HepG2 (cell line): ENCODE data around the gene NUFIP1. TPM values are rescaled to one million over a fixed set of nuclear protein-coding genes. Genes with fewer than 3 reads are reported as not detected.

Experiments used
- AHDC1 ChIP-seq: sonication (generic); formaldehyde crosslinking; IDR thresholded peaks from 2 replicates; pipeline ENCODE4 v1.5.1; 2020; ENCODE audit warnings: mild to moderate bottlenecking, missing genetic modification reagents, borderline replicate concordance
- FIP1L1 ChIP-seq: fragments of 200-400 bp; formaldehyde crosslinking; IDR thresholded peaks from 2 replicates; pipeline ENCODE4 v1.6.1; 2018; ENCODE audit warnings: low read depth, mild to moderate bottlenecking, low read length, moderate library complexity, borderline replicate concordance; ENCODE audit not compliant: insufficient read depth
- FOXM1 ChIP-seq: sonication (generic); formaldehyde crosslinking; IDR thresholded peaks from 2 replicates; pipeline ENCODE4 v1.5.0; 2020; ENCODE audit warnings: missing genetic modification reagents
- JUND ChIP-seq: sonication (generic); formaldehyde crosslinking; IDR thresholded peaks from 2 replicates; pipeline ENCODE4 v1.8.0; 2022; ENCODE audit warnings: mild to moderate bottlenecking, missing genetic modification reagents
- NFE2L2 ChIP-seq: fragments of 150-350 bp; IDR thresholded peaks from 2 replicates; pipeline ENCODE4 v1.6.1; 2014; ENCODE audit warnings: low read length
- RNF219 ChIP-seq: sonication (generic); formaldehyde crosslinking; IDR thresholded peaks from 2 replicates; pipeline ENCODE4 v1.5.0; 2020; ENCODE audit warnings: mild to moderate bottlenecking, missing genetic modification reagents
- SNAPC5 ChIP-seq: sonication (generic); formaldehyde crosslinking; IDR thresholded peaks from 2 replicates; pipeline ENCODE4 v1.8.1; 2023; ENCODE audit warnings: mild to moderate bottlenecking, missing genetic modification reagents, borderline replicate concordance
- ZNF225 ChIP-seq: sonication (generic); formaldehyde crosslinking; IDR thresholded peaks from 2 replicates; pipeline ENCODE4 v1.4.0; 2020; ENCODE audit warnings: mild to moderate bottlenecking, missing genetic modification reagents
- ZNF512B ChIP-seq: sonication (generic); formaldehyde crosslinking; IDR thresholded peaks from 2 replicates; pipeline ENCODE4 v1.5.1; 2020; ENCODE audit warnings: missing genetic modification reagents, mild to moderate bottlenecking, borderline replicate concordance
- polyA plus RNA-seq, 8 experiments: library from polyadenylated mRNA; depleted of rRNA in 3 of 8; stranded (reverse) in 7 of 8; unstranded in 1 of 8; fragments of >200 nt; fragmentation: Illumina TruSeq in 4 of 8; extraction: Trizol in 4 of 8; gene quantifications; 2 replicates each; pipeline versions ENCODE4 v1.2.1 to v1.2.3, GENCODE V29; 2011 to 2016; ENCODE audit warnings: low read depth in 4 of 8, missing spikeins in 1 of 8, mixed read lengths in 1 of 8; ENCODE audit not compliant: insufficient read depth in 1 of 8
- total RNA-seq, 5 experiments: library from RNA; depleted of rRNA; stranded (reverse); fragments of >200 nt; fragmentation: Illumina TruSeq; extraction: Trizol; gene quantifications; 2 replicates each; pipeline ENCODE4 v1.2.3, GENCODE V29; 2016; ENCODE audit warnings: low read depth in 1 of 5
- TF ChIP-seq, protein P1 (sequence below): sonication (generic); formaldehyde crosslinking; IDR thresholded peaks from 2 replicates; pipeline ENCODE4 v1.5.0; 2020; ENCODE audit warnings: missing genetic modification reagents, mild to moderate bottlenecking, borderline replicate concordance
- TF ChIP-seq, protein P2 (sequence below): sonication (generic); formaldehyde crosslinking; IDR thresholded peaks from 2 replicates; pipeline ENCODE4 v1.4.0; 2020; ENCODE audit warnings: missing genetic modification reagents
- TF ChIP-seq, protein P3 (sequence below): sonication (generic); formaldehyde crosslinking; IDR thresholded peaks from 2 replicates; pipeline ENCODE4 v1.4.0; 2020; ENCODE audit warnings: missing genetic modification reagents; ENCODE audit errors: not compliant biosample characterization
- TF ChIP-seq, protein P4 (sequence below): sonication (generic); formaldehyde crosslinking; IDR thresholded peaks from 2 replicates; pipeline ENCODE4 v1.5.0; 2020; ENCODE audit warnings: mild to moderate bottlenecking, low read depth, missing genetic modification reagents, borderline replicate concordance

NUFIP1 gene
- total and polyA plus RNA-seq, 2 of the 13 experiments (the other 11 are each of a cell fraction or from before 2014, with no cell fraction given) = 1.9 to 10.3 TPM

GRCh38 chr13:44912278-44913016, 76.8 kb downstream of the NUFIP1 start (continued):
- TF ChIP-seq, protein P1, sequence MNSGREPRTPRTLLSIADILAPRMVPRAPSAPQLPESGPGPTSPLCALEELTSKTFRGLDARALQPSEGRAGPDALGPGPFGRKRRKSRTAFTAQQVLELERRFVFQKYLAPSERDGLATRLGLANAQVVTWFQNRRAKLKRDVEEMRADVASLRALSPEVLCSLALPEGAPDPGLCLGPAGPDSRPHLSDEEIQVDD (CRISPR knock-in tag) = no peak
- TF ChIP-seq RNF219 (CRISPR knock-in tag) = no peak
- no peak for TF ChIP-seq AHDC1 (CRISPR knock-in tag)
- no peak for TF ChIP-seq ZNF225
- no peak for TF ChIP-seq ZNF512B (CRISPR knock-in tag)
- TF ChIP-seq, protein P2, sequence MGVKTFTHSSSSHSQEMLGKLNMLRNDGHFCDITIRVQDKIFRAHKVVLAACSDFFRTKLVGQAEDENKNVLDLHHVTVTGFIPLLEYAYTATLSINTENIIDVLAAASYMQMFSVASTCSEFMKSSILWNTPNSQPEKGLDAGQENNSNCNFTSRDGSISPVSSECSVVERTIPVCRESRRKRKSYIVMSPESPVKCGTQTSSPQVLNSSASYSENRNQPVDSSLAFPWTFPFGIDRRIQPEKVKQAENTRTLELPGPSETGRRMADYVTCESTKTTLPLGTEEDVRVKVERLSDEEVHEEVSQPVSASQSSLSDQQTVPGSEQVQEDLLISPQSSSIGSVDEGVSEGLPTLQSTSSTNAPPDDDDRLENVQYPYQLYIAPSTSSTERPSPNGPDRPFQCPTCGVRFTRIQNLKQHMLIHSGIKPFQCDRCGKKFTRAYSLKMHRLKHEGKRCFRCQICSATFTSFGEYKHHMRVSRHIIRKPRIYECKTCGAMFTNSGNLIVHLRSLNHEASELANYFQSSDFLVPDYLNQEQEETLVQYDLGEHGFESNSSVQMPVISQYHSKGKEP (CRISPR knock-in tag) = no peak
- no peak for TF ChIP-seq JUND
- TF ChIP-seq FOXM1 (CRISPR knock-in tag) = no peak
- TF ChIP-seq NFE2L2 = no peak
- no peak for TF ChIP-seq FIP1L1
- TF ChIP-seq, protein P3, sequence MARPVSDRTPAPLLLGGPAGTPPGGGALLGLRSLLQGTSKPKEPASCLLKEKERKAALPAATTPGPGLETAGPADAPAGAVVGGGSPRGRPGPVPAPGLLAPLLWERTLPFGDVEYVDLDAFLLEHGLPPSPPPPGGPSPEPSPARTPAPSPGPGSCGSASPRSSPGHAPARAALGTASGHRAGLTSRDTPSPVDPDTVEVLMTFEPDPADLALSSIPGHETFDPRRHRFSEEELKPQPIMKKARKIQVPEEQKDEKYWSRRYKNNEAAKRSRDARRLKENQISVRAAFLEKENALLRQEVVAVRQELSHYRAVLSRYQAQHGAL (CRISPR knock-in tag) = no peak
- TF ChIP-seq SNAPC5 (CRISPR knock-in tag) = no peak
- TF ChIP-seq, protein P4, sequence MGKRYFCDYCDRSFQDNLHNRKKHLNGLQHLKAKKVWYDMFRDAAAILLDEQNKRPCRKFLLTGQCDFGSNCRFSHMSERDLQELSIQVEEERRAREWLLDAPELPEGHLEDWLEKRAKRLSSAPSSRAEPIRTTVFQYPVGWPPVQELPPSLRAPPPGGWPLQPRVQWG (CRISPR knock-in tag) = no peak
